Measurements from ENCODE around the gene ZNF462.
"Not testable (repeated sequence)": the region's sequence is repeated elsewhere in the genome, so short reads cannot be mapped to it uniquely, and the experiment has no call there.

Gene ZNF462, protein sequence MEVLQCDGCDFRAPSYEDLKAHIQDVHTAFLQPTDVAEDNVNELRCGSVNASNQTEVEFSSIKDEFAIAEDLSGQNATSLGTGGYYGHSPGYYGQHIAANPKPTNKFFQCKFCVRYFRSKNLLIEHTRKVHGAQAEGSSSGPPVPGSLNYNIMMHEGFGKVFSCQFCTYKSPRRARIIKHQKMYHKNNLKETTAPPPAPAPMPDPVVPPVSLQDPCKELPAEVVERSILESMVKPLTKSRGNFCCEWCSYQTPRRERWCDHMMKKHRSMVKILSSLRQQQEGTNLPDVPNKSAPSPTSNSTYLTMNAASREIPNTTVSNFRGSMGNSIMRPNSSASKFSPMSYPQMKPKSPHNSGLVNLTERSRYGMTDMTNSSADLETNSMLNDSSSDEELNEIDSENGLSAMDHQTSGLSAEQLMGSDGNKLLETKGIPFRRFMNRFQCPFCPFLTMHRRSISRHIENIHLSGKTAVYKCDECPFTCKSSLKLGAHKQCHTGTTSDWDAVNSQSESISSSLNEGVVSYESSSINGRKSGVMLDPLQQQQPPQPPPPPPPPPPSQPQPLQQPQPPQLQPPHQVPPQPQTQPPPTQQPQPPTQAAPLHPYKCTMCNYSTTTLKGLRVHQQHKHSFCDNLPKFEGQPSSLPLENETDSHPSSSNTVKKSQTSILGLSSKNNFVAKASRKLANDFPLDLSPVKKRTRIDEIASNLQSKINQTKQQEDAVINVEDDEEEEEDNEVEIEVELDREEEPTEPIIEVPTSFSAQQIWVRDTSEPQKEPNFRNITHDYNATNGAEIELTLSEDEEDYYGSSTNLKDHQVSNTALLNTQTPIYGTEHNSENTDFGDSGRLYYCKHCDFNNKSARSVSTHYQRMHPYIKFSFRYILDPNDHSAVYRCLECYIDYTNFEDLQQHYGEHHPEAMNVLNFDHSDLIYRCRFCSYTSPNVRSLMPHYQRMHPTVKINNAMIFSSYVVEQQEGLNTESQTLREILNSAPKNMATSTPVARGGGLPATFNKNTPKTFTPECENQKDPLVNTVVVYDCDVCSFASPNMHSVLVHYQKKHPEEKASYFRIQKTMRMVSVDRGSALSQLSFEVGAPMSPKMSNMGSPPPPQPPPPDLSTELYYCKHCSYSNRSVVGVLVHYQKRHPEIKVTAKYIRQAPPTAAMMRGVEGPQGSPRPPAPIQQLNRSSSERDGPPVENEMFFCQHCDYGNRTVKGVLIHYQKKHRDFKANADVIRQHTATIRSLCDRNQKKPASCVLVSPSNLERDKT (N-terminal part only)

DNA sequence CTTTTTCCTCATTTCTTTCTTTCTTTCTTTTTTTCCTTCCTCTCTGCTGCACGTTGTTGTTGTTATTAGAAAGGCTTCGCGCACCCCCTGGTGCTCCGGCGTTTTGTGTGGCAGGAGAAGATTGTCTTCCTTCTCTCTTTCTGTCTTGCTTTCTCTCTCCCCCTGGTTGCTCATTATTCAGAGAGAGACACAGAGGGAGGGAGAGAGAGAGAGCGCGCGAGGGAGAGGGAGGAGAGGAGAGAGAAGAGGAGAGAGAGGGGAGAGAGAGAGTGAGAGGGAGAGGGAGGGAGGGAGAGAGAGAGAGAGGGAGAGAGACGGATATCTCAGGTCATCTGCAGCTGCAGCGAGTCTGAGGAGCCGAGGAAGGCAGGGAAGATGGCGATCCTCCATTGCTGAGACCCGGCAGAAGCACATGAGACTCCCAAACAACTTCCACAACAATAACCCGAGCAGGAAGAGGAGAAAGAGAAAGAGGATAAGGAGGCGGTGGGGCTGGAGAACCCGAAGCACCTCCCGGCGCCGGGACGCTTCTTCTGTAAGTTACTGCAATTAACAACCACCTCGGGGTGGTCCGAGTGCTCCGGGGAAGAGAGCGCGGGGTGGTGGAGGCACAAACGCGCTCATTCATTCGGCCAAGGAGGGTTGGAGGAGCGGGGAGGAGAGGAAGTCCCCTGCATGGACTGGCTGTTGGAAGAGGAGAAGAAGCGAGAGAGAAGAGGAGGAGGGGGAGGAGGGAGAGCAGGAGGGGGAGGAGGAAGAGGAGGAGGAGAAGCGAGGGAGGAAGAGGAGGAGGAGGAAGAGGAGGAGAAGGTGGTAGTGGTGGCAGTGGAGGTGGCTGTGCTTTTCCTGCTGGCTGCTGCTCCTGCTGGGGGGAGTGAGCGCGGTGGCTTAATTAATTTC, at the start of gene ZNF462:
Gene ZNF462, plus strand, starts transcription at position 346 of the 900 bp plus-strand sequence. CDS start 60,218 bp downstream, outside the sequence.
- DNase-seq: peak in 1 of 2 experiments; percentile 10

DNA sequence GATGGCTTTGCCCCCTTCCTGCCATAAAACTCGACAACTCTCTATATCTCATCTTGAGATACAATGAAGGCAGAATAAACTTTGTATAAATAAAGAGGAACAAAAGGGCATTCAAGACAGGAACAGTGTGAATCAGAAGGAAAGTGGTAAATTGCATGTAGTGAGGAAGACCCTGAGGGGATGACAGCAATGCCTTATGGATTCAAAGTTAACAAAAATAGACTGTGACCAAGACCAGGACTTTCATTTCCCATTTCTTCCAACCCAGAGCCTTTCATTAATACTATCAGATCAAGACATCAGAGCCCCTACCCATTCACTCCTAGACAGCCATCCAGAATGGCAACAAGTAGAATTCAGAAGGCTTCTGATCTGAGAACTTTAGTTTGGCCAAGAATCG, 46.4 kb upstream of the ZNF462 start:
- DNase-seq: no peak

DNA sequence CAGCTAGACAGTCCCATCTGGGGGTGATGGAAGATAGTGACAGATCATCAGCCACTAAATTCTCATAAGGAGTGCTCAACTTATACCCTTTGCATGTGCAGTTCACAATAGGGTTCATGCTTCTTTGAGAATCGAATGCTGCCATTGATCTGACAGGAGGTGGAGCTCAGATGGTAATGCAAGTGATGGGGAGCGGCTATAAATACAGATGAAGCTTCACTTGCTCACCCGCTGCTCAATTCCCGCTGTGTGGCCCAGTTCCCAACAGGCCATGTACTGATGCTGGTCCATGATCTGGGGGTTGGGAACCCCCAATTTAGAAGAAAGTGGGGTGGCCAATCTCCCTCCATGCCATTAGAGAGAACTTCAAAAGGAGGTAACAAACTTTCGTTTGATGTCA, 44.9 kb upstream of the ZNF462 start:
- no peak for DNase-seq

DNA sequence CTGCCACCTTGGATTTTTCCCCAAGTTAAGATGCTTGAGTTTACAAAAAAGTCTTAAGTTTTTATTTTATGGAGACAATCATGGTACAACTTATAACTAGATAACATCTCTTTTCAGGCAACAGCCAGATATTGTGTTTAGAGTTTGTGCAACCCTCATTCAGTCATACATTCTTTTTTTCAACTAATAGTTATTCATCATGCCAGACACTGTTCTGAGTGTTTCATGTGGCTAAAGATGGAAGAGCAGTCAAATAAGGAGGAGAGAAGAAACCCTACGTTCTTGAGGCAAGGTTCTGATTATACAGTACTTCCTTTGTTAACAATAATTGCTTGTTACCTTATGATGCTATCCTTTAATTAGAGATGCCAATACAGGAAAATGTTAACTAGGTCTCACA, 42.1 kb upstream of the ZNF462 start:
- DNase-seq: no peak

DNA sequence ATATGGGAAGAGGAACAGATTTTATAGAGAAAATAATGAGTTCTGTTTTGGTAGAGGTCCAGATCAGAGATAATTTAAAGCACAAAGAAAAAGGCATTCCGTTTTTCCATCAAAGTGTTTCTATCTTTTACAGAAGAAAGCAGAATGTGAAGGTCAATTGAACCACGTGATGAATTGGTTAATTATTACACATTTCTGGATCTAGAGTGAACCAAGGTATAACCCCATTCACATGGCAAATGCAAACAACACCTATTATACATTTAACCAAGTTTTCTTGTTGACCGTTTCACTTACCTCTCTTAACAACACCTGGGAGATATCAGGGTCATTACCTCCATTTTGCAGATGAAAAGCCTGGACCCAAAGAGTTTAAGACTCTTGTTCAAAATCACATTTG, 34.9 kb upstream of the ZNF462 start:
- DNase-seq: no peak

DNA sequence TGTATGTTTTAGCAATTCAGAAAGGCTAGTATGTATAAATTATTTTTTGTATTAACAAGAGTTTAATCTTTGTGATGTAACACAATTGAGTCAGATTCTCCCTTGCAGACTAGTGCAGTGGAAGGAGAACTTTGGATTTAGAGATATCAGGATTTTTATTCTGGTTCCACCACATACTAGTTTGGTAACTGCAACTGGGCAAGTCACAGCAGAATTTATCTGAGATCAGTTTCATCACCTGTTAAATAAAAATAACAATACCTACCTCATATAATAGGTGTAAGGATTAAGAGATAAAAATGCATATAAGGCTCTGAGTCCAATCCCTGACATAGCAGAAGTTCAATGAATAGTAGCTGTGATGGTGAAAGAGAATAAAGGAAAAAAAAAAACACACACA, 34.0 kb upstream of the ZNF462 start:
- no peak for DNase-seq

DNA sequence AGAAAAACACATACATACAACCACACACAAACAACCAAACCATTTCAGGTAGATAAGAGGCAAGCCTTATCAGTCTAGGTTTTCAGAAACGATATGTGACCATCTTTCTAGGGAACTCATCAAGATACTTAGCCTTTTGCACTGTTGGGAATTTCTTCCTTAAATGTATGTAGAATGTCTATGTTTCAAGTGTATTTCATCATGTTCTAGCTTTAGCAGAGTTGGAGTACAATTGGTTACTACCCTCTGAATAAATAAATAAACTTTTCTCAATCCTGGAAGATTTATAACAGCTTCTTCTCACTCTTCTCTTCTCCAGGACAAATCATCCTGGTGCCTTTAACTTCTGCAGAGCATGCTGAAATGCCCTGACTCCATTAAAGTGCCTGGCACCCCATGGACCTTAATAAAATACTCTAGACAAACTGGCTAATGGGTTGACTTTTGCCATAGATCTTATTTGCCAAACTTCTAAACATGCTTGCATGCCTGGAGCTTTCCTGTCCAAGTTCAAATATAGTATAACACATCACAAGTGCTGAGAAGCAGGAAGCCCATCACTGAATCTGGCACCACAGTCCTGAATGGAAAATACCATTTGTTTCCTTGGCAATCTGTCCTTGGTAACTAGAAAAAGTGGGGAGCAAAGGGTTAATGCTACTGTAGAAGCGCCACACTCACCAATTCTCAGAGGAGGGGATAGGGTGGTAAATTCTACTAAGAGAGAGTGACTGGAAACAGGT, 33.1 kb upstream of the ZNF462 start:
- DNase-seq: no peak

DNA sequence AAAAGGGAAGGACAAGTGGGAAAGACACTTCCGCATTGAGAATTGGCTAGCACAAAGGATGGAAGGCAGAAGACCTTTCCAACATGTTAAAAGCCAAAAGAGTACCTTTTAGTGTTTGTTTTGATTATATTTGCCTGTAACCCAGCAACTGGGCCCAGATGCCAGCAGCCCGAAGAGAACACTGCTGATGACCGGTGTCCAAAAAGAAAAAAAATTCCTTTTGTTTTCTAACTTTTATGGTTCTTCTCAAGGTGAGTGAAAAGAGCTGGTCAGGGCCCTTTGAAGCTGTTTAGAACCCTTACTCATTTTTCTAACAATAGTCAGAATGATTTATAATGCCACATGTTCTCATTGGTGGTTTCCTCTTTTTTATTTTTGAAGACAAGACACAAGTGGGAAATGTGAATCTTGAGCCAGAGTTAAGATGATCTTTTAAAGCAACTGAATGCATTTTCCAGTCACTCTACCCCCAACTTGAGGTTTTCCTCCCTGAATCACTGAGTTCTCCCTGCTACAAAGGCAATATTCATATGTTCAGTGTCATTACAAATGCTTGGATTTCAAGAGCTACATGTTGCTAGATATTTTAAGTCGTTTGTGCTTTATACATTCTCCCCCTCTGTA, 32.3 kb upstream of the ZNF462 start:
- no peak for DNase-seq

DNA sequence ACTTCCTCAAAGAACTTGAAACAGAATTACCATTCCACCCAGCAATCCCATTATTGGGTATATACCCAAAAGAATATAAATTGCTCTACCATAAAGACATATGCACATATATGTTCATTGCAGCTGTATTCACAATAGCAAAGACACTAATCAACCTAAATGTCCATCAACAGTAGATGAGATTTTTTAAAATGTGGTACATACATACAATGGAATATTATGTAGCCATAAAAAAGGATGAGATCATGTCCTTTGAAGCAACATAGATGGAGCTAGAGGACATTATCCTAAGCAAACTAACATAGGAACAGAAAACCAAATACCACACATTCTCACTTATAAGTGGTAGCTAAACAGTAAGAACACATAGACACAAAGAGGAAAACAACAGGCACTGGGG, 28.1 kb upstream of the ZNF462 start:
- no peak for DNase-seq

DNA sequence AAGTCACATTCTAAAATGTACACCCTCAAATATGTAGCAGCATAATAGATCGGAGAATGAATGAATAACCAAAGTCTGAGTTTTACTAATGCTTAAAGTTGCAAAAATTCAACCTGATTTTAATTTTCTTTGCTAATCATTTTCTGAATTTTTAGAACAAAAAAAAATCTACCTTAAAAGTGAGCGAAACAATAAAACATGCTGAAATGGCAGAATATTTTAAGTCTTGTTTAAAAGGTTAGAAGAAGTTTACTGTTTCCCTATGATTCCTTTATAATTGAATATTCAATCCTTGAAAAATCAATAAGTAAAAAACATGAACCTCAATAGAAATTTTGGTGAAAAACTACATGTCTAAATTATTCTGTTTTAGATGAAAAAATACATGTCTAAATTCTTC, 27.1 kb upstream of the ZNF462 start:
- no peak for DNase-seq

DNA sequence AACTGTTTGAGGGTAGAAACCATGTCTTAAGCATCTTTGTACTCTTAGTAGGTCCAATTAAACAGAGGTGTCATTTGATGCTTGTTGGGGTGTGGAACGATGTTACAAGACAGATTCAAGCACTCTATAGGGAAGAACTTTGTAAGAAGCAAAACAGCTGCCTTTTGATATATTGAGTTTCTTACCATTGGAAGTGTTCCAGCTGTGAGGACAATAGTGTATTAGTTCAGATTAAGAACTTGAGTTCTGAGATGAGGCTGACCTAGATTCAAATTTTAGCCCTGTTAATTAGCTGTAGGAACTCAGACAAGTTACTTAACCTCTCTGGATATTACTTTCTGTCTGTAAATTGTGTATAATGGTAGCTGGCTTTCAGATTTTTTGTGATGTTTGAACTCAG, 19.6 kb upstream of the ZNF462 start:
- no peak for DNase-seq

DNA sequence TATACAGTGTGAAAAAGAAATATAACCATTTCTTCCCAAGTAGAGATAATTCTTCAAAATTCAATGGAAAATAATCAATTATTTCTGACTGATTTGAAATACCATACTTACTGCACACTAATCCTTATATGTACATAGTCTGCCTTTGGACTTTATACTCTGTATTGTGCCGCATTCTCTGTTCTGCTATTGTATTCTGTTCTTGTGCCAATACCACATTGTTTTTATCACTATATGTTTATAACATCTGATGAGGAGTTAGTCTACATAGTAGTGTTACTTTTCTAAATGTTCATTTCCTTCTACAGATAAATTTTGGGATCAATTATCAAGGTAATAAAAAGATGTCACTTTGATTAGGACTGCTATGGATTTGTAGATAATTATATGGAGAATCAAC, 16.7 kb upstream of the ZNF462 start:
- no peak for DNase-seq

DNA sequence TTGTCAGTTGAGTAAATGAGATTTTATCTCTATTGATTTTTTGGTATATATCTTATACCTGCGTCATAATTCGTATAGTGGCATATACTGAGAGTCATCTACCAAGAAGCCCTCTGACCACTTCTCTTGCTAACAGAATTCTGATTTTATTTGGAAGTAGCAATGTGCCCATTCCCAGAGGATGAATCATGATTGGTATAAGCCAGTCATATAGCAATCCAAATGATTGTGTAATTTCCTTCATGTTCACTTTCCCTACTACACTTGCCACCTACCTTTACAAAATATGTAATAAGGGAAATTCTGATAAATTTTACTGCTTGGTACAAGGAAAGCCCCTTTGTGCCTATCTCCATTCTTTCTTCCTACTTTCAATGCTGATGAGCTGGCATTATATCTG, 16.1 kb upstream of the ZNF462 start:
- no peak for DNase-seq

DNA sequence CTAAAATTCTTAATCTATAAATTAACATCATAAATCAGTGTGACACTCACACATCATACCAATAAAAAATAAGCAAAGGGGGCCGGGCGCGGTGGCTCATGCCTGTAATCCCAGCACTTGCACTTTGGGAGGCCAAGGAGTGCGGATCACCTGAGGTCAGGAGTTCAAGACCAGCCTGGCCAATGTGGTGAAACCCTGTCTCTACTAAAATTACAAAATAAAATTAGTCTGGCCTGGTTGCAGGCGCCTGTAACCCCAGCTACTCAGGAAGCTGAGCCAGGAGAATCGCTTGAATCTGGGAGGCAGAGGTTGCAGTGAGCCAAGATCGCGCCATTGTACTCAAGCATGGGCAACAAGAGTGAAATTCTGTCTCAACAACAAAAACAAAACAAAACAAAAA, 11.3 kb upstream of the ZNF462 start:
- not testable (repeated sequence) for DNase-seq

DNA sequence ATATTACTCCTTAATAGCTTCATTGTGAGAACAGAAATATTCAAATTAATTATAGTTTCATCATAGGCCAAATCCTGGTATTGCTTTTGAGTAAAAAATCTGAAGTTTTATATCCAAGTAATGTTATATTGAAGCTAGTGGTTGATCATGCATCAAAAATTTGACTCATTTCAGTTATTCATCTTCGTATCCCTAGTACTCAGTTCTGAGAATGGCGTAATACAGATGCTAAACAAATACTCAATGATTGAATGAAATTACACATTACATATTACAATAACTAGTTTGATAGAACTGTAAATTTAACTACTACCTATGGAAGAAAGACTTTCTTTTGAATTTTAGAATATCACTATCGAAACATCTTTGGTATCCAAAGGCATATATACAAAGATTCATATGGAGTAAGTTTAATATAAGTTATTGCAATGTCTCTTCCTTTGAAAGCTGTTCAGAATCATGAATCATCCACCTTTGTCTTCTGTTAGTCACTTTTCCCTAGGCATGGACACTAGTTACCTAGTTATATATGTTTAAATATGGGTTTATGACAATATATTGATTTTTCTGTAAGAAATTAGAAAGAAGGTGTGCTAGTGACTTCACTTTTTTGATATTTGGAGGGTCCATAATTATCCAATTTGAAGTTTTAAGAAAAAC, 5.0 kb upstream of the ZNF462 start:
- DNase-seq: no peak

DNA sequence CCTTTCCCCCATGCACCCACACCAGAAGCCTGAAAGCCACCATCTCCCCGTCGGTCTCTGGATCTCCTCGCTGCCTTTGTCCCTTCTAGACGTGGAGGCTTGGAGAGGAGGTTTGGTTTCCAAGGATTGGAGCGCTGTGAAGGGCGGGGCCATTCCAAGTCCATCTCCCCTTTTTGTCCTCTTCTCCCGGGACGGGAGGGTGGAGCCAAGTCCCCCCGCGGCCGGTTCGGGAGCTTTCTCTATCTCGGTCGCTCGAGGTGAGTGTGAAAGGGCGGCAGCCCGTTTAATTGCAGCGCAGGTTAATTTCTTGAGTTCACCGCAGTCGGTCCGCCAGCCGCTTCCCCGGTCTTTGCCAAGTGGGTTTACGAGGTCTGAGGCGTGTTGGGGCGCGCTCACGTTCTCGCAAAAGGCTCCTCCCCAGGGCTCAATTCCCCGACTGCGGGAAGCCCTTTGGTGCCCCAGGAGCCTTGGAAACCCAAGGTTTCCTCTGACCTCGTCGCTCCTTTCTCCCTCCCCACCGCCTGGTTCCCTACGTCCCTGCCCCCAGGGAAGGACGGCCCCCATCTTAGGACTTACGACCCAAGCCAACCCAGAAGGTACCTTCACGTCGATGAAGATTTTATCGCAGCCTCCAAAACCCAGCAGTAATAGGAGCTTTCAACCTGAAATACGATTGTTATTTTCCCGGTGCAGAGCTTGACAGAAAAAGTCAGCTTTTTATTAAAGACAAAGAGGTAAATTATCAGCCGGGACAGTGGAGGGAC, 2.8 kb upstream of the ZNF462 start:
- no peak for DNase-seq

DNA sequence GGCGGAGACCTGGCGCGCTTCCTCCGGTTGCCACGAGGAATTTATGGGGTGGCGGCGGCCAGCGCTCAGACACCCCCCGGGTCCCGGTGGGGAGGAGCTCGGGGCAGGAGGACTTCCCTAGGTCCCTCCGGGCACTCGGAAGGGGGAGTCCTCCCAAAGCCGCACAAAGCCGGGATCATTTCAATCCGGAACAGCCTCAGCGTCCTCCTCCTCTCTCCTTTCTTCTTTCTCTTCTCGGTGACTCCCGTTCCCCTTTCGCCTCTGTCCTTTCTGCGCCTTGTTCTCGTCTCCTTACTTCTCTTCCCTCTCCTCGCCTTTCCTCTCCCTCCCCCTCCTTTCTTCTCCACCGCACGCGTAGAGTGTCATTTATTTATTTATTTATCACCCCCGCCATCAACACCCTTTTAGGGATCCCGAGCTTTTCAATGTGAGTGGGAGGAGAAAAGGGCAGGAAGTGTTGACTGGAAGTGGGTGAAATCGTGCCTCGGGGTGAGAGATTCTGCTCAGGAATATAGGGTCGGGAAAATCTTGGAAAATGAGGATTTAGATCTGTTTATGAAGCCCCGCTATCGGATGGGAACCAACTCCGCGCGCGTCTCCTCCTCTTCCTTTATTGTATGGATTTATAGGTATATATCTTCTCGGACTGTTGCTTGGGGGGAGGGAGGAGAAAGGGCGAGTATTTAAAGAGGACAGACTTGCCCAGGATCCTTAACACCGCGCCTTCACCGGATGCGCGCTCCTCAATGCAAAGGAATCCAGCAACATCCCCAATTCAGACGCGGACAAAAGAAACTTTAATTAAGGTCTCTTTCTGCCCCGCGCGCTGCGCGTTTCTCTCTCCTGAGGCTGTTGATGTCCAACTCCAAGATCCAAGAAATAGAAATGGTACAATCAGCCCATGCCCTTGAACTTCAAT, 2.0 kb upstream of the ZNF462 start:
- no peak for DNase-seq

DNA sequence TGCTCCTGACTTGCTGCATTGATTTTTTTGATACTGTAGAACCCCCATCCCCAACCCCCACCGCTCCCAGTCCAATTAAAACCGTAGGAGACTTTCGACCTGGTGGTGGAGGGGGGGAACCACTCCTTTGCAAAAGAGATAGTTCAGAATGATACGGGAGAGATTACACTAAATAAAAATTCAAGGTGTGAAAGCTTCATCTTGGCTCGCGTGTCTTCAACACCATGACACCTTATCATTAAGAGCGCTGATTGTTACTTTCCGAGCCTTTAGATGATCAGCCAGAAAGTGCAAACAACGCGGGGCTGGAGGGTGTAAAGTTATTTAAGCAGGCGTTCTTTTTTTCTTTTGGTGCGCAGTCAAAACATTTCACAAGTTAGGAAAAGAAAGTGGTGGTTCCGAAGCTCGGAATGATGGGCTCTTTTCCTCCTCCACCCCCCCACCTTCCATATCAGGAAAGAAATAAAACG, 1.3 kb upstream of the ZNF462 start:
- no peak for DNase-seq

Measured in NCI-H446 (cell line).